HUES6 (cell line): Measurements from ENCODE around the gene SOX15.
"Not testable (repeated sequence)": the region's sequence is repeated elsewhere in the genome, so short reads cannot be mapped to it uniquely, and the experiment has no call there.

ENCODE experiments used
- H3K27ac ChIP-seq: 2 replicates; pipeline ENCODE4 v1.7.0; 2013; ENCODE audit warnings: low read depth, mild to moderate bottlenecking, low read length, inconsistent platforms
- H3K27me3 ChIP-seq: 2 replicates; pipeline ENCODE4 v1.6.1; 2013; ENCODE audit warnings: low read length; ENCODE audit not compliant: control insufficient read depth, insufficient read depth
- H3K36me3 ChIP-seq: 2 replicates; pipeline ENCODE4 v1.6.1; 2013; ENCODE audit warnings: low read length; ENCODE audit not compliant: control insufficient read depth, insufficient read depth
- H3K4me1 ChIP-seq: 2 replicates; pipeline ENCODE4 v1.6.1; 2013; ENCODE audit warnings: low read length; ENCODE audit not compliant: control insufficient read depth, insufficient read depth
- H3K4me3 ChIP-seq: 2 replicates; pipeline ENCODE4 v1.5.1; 2013; ENCODE audit warnings: low read depth, low read length
- H3K9ac ChIP-seq: one replicate; pipeline ENCODE4 v1.6.1; 2013; ENCODE audit warnings: mild to moderate bottlenecking, low read length
- H3K9me3 ChIP-seq: 2 replicates; pipeline ENCODE4 v1.6.1; 2013; ENCODE audit warnings: low read depth, low read length; ENCODE audit not compliant: control insufficient read depth, insufficient read depth

The SOX15 gene

GRCh38 chr17:7625749-7626148, 35.9 kb upstream of the SOX15 start:
- not testable (repeated sequence) for H3K27ac ChIP-seq, H3K27me3 ChIP-seq, H3K36me3 ChIP-seq, H3K4me3 ChIP-seq, H3K9ac ChIP-seq, H3K9me3 ChIP-seq, H3K4me1 ChIP-seq

GRCh38 chr17:7623661-7624060, 33.8 kb upstream of the SOX15 start:
- H3K4me1 ChIP-seq = no peaks in the 10 kb centered on the region
- H3K9me3 ChIP-seq = no peaks in the 10 kb centered on the region
- H3K27ac ChIP-seq = no peak overlapping the region
- no peaks in the 10 kb centered on the region for H3K27me3 ChIP-seq
- no peak overlapping the region for H3K4me3 ChIP-seq
- H3K36me3 ChIP-seq = peaks cover 6% of the 10 kb centered on the region
- no peak overlapping the region for H3K9ac ChIP-seq

GRCh38 chr17:7620835-7621234, 30.9 kb upstream of the SOX15 start:
- H3K9me3 ChIP-seq = no peaks in the 10 kb centered on the region
- H3K27ac ChIP-seq = no peak overlapping the region
- H3K4me1 ChIP-seq = no peaks in the 10 kb centered on the region
- H3K9ac ChIP-seq = no peak overlapping the region
- H3K4me3 ChIP-seq = no peak overlapping the region
- peaks cover under 1% of the 10 kb centered on the region; the same call in 1 of the 2 replicates for H3K36me3 ChIP-seq
- H3K27me3 ChIP-seq = no peaks in the 10 kb centered on the region

GRCh38 chr17:7618608-7619007, 28.7 kb upstream of the SOX15 start:
- Histone ChIP-seq H3K4me3 (no peak overlapping the region), H3K4me1 (peaks cover under 1% of the 10 kb centered on the region), H3K27ac (no peak overlapping the region), H3K27me3 (no peaks in the 10 kb centered on the region), H3K9me3 (no peaks in the 10 kb centered on the region), H3K36me3 (no peaks in the 10 kb centered on the region), H3K9ac (no peak overlapping the region)

GRCh38 chr17:7615265-7615747, 25.4 kb upstream of the SOX15 start:
- Histone ChIP-seq H3K27ac (no peak overlapping the region), H3K4me1 (peaks cover 15% of the 10 kb centered on the region), H3K4me3 (peak overlapping the region; percentile 60), H3K36me3 (peaks cover 7% of the 10 kb centered on the region), H3K9ac (peak overlapping the region; percentile 31), H3K9me3 (no peaks in the 10 kb centered on the region), H3K27me3 (no peaks in the 10 kb centered on the region)

GRCh38 chr17:7614425-7615264, 24.8 kb upstream of the SOX15 start, which contains the start of gene FXR2:
Gene FXR2, minus strand, starts transcription at chr17:7614897. Its CDS starts 365 bp downstream, at chr17:7614532.
- H3K9me3 ChIP-seq = no peaks in the 10 kb centered on the region
- peak within 1 kb of the TSS; percentile 65; the same call in 1 of the 2 replicates for H3K27ac ChIP-seq
- H3K9ac ChIP-seq = peak within 1 kb of the TSS; percentile 76

GRCh38 chr17:7613769-7614424, 24.0 kb upstream of the SOX15 start:
- Histone ChIP-seq H3K9ac (peak overlapping the region; percentile 76), H3K4me3 (peak overlapping the region; percentile 84), H3K9me3 (no peaks in the 10 kb centered on the region), H3K4me1 (peaks cover 15% of the 10 kb centered on the region), H3K27ac (peak overlapping the region; percentile 65; the same call in 1 of the 2 replicates), H3K36me3 (peaks cover 7% of the 10 kb centered on the region), H3K27me3 (no peaks in the 10 kb centered on the region)

More at GRCh38 chr17:7614425-7615264, 24.8 kb upstream of the SOX15 start, which contains the start of gene FXR2:
- Histone ChIP-seq H3K27me3 (no peaks in the 10 kb centered on the region), H3K36me3 (peaks cover 7% of the 10 kb centered on the region), H3K4me3 (peak within 1 kb of the TSS; percentile 84), H3K4me1 (peaks cover 15% of the 10 kb centered on the region)

- H3K27me3 ChIP-seq = no peaks in the 10 kb centered on the region
- H3K36me3 ChIP-seq = peaks cover 12% of the 10 kb centered on the region
- H3K4me3 ChIP-seq = no peak overlapping the region
- peaks cover 15% of the 10 kb centered on the region for H3K4me1 ChIP-seq
- no peak overlapping the region for H3K27ac ChIP-seq
- no peak overlapping the region for H3K9ac ChIP-seq
- no peaks in the 10 kb centered on the region for H3K9me3 ChIP-seq
These were observed 22.4 kb upstream of the SOX15 start for GRCh38 chr17:7612294-7612640.

- Histone ChIP-seq H3K36me3 (peaks cover 12% of the 10 kb centered on the region), H3K27ac (no peak overlapping the region), H3K9me3 (no peaks in the 10 kb centered on the region), H3K4me3 (no peak overlapping the region), H3K9ac (no peak overlapping the region), H3K27me3 (no peaks in the 10 kb centered on the region), H3K4me1 (peaks cover 15% of the 10 kb centered on the region)
These were observed 21.9 kb upstream of the SOX15 start for GRCh38 chr17:7611635-7612293.

GRCh38 chr17:7610641-7611040, 20.7 kb upstream of the SOX15 start:
- peaks cover 14% of the 10 kb centered on the region for H3K36me3 ChIP-seq

More at GRCh38 chr17:7610641-7611040, 20.7 kb upstream of the SOX15 start:
- H3K9ac ChIP-seq = no peak overlapping the region
- H3K27ac ChIP-seq = no peak overlapping the region
- H3K4me3 ChIP-seq = no peak overlapping the region
- no peaks in the 10 kb centered on the region for H3K9me3 ChIP-seq
- no peaks in the 10 kb centered on the region for H3K27me3 ChIP-seq
- peaks cover 15% of the 10 kb centered on the region for H3K4me1 ChIP-seq
